Activated CD8-positive, alpha-beta T cell treated with anti-CD3 and anti-CD28 coated beads for 36 hours (primary cell): ENCODE results near the gene RAB4B. TPM values are rescaled to one million over a fixed set of nuclear protein-coding genes. Genes with fewer than 3 reads are reported as not detected.

Experiments
- ATAC-seq: fragments of 200-7000 bp; cut with Tn5 transposase; one replicate; pipeline ENCODE4 v1.10.0; 2021; ENCODE audit warnings: mild to moderate bottlenecking, moderate library complexity
- CTCF ChIA-PET: fragments of 350-600 bp; sonication (Branson Sonifier 250); formaldehyde crosslinking; loops from one replicate; lab custom pipeline; 2021; ENCODE audit warnings: antibody characterized with exemption; lab: Charles Lee
- POLR2A ChIA-PET: fragments of 350-600 bp; sonication (Branson Sonifier 250); formaldehyde crosslinking; loops from one replicate; lab custom pipeline; 2021; ENCODE audit warnings: antibody characterized with exemption; lab: Charles Lee
- DNase-seq: peaks from one replicate; pipeline ENCODE4 v3.0.0-alpha.2; 2020
- H3K27ac Mint-ChIP-seq: one replicate; pipeline ENCODE4 v1.8.0; 2021; ENCODE audit warnings: mild to moderate bottlenecking, mixed read lengths
- H3K27me3 Mint-ChIP-seq: one replicate; pipeline ENCODE4 v1.8.0; 2021; ENCODE audit warnings: mixed read lengths
- H3K36me3 Mint-ChIP-seq: one replicate; pipeline ENCODE4 v1.8.0; 2021; ENCODE audit warnings: low read depth, mixed read lengths
- H3K4me1 Mint-ChIP-seq: one replicate; pipeline ENCODE4 v1.8.0; 2021; ENCODE audit warnings: low read depth, mixed read lengths
- H3K4me3 Mint-ChIP-seq: one replicate; pipeline ENCODE4 v1.8.0; 2021; ENCODE audit warnings: mild to moderate bottlenecking, moderate library complexity, mixed read lengths
- H3K9me3 Mint-ChIP-seq: one replicate; pipeline ENCODE4 v1.8.0; 2021; ENCODE audit warnings: mixed read lengths
- CTCF ChIP-seq: fragments of 200-600 bp; IDR thresholded peaks from one replicate; pipeline ENCODE4 v1.8.0; 2022; ENCODE audit warnings: antibody characterized with exemption, mild to moderate bottlenecking
- intact Hi-C: fragments of 100-400 bp; cut with micrococcal nuclease; formaldehyde crosslinking; loops from one replicate; pipeline ENCODE4 v1.10.0; 2022
- total RNA-seq, 2 experiments: library from RNA; stranded (reverse); gene quantifications; one replicate each; pipeline ENCODE4 v1.2.3, GENCODE V29; 2021

The RAB4B gene
- total RNA-seq, 2 experiments from 2014 or later: 39.7 to 42.3 TPM

GRCh38 chr19:40736661-40737060 is 41.4 kb upstream of the RAB4B start:
- Mint-ChIP-seq H3K27ac (no peak overlapping the region), H3K36me3 (peaks cover 16% of the 10 kb centered on the region), H3K4me3 (no peak overlapping the region), H3K4me1 (no peaks in the 10 kb centered on the region), H3K27me3 (no peaks in the 10 kb centered on the region), H3K9me3 (no peaks in the 10 kb centered on the region)
- DNase-seq (no peak), ATAC-seq (no peak)
- no peak for TF ChIP-seq CTCF
- CTCF ChIA-PET: no interaction called here
- intact Hi-C loops: no loop called here
- POLR2A ChIA-PET: no interaction called here

GRCh38 chr19:40737102-40737644 is 40.9 kb upstream of the RAB4B start:
- intact Hi-C loops: no loop called here
- H3K9me3 Mint-ChIP-seq: no peaks in the 10 kb centered on the region
- H3K36me3 Mint-ChIP-seq: peaks cover 16% of the 10 kb centered on the region
- no peak overlapping the region for H3K4me3 Mint-ChIP-seq
- no peak for ATAC-seq
- no peak for DNase-seq
- no peaks in the 10 kb centered on the region for H3K27me3 Mint-ChIP-seq
- H3K27ac Mint-ChIP-seq: no peak overlapping the region
- ChIA-PET POLR2A (no interaction called here), CTCF (no interaction called here)
- no peak for TF ChIP-seq CTCF
- no peaks in the 10 kb centered on the region for H3K4me1 Mint-ChIP-seq

- DNase-seq (no peak), ATAC-seq (peak; percentile 71)
- CTCF ChIA-PET: interaction anchor here (1.0 kb wide), 1 partner anchor 405 kb away, joined by 3 read pairs; no protein-coding TSS in a partner anchor
- Mint-ChIP-seq H3K4me1 (no peaks in the 10 kb centered on the region), H3K4me3 (no peak overlapping the region), H3K9me3 (no peaks in the 10 kb centered on the region), H3K36me3 (peaks cover 8% of the 10 kb centered on the region), H3K27ac (no peak overlapping the region), H3K27me3 (no peaks in the 10 kb centered on the region)
- no peak for TF ChIP-seq CTCF
- POLR2A ChIA-PET: interaction anchor here (2.1 kb wide), 1 partner anchor 17 kb away, joined by 4 read pairs; no protein-coding TSS in a partner anchor
- intact Hi-C loops: no loop called here
Measured at GRCh38 chr19:40739030-40739839, 38.8 kb upstream of the RAB4B start.

GRCh38 chr19:40739871-40740703 is 38.0 kb upstream of the RAB4B start:
- no peak for DNase-seq
- Mint-ChIP-seq H3K4me1 (no peaks in the 10 kb centered on the region), H3K4me3 (no peak overlapping the region), H3K27ac (no peak overlapping the region), H3K36me3 (peaks cover 7% of the 10 kb centered on the region), H3K27me3 (no peaks in the 10 kb centered on the region), H3K9me3 (no peaks in the 10 kb centered on the region)
- intact Hi-C loops: no loop called here
- no peak for ATAC-seq
- ChIA-PET CTCF (interaction anchor here (0.7 to 1.0 kb wide), 2 partner anchors 79 to 404 kb away, joined by 3 read pairs; no protein-coding TSS in a partner anchor), POLR2A (interaction anchor here (2.1 kb wide), 1 partner anchor 17 kb away, joined by 4 read pairs; no protein-coding TSS in a partner anchor)
- no peak for TF ChIP-seq CTCF
